Natural killer cell (primary cell): ENCODE measurements around the gene PER1. TPM values are rescaled to one million over a fixed set of nuclear protein-coding genes. Genes with fewer than 3 reads are reported as not detected.

ENCODE experiments used
- ATAC-seq, 3 donors: fragments of 150-1000 bp in 2 of 3; fragments of 200-7000 bp in 1 of 3; cut with Tn5 transposase; 1 replicate in 1 of 3; 2 replicates in 2 of 3; pipeline ENCODE4 v1.10.0; 2021; ENCODE audit warnings: mild to moderate bottlenecking in 2 of 3, moderate library complexity in 2 of 3
- DNase-seq, 2 donors: peaks; one replicate each; pipeline versions ENCODE4 v3.0.0 to v3.0.0-alpha.2; 2013 to 2021; ENCODE audit warnings: mixed read lengths in 1 of 2
- H3K27ac ChIP-seq: one replicate; pipeline ENCODE4 v1.5.1; 2013; ENCODE audit warnings: mild to moderate bottlenecking, low read length
- H3K27me3 ChIP-seq: one replicate; pipeline ENCODE4 v1.6.1; 2013; ENCODE audit warnings: low read length; ENCODE audit not compliant: control insufficient read depth, insufficient read depth
- H3K36me3 ChIP-seq: one replicate; pipeline ENCODE4 v1.6.1; 2013; ENCODE audit warnings: low read length; ENCODE audit not compliant: control insufficient read depth, insufficient read depth
- H3K4me1 ChIP-seq: one replicate; pipeline ENCODE4 v1.6.1; 2013; ENCODE audit warnings: low read length; ENCODE audit not compliant: control insufficient read depth, insufficient read depth
- H3K4me3 ChIP-seq: one replicate; pipeline ENCODE4 v1.5.1; 2013; ENCODE audit warnings: low read length
- H3K9me3 ChIP-seq: one replicate; pipeline ENCODE4 v1.6.1; 2013; ENCODE audit warnings: low read length; ENCODE audit not compliant: control insufficient read depth, insufficient read depth
- H3K27ac Mint-ChIP-seq, 2 donors: one replicate each; pipeline ENCODE4 v1.8.0; 2022; ENCODE audit warnings: mild to moderate bottlenecking in 2 of 2, mixed read lengths in 2 of 2, moderate library complexity in 1 of 2
- H3K27me3 Mint-ChIP-seq, 2 donors: one replicate each; pipeline ENCODE4 v1.8.0; 2022; ENCODE audit warnings: low read depth in 2 of 2, mixed read lengths in 2 of 2
- H3K36me3 Mint-ChIP-seq: one replicate; pipeline ENCODE4 v1.8.0; 2022; ENCODE audit warnings: mixed read lengths
- H3K4me1 Mint-ChIP-seq, 2 donors: one replicate each; pipeline ENCODE4 v1.8.0; 2022; ENCODE audit warnings: mixed read lengths in 2 of 2
- H3K4me3 Mint-ChIP-seq: one replicate; pipeline ENCODE4 v1.8.0; 2022; ENCODE audit warnings: mild to moderate bottlenecking, moderate library complexity, mixed read lengths
- H3K9me3 Mint-ChIP-seq, 2 donors: one replicate each; pipeline ENCODE4 v1.8.0; 2022; ENCODE audit warnings: mixed read lengths in 2 of 2
- WGBS: methylation state at CpG from one replicate; pipeline ENCODE4 v1.1.7; 2013; ENCODE audit warnings: missing lambda C conversion rate; ENCODE audit not compliant: insufficient coverage; 5-methylcytosine and 5-hydroxymethylcytosine counted together
- intact Hi-C: fragments of 100-400 bp; cut with micrococcal nuclease; formaldehyde crosslinking; loops from one replicate; pipeline ENCODE4 v1.14.2; 2022
- total RNA-seq, 4 donors: library from RNA; stranded (reverse); fragments of 120-200 nt in 1 of 4; gene quantifications; one replicate each; pipeline versions ENCODE4 v1.2.3 to v1.2.4, GENCODE V29; 2013 to 2022
- TF ChIP-seq, protein P1 (sequence below): fragments of 200-600 bp; IDR thresholded peaks from one replicate; pipeline ENCODE4 v1.8.0; 2022; ENCODE audit warnings: antibody characterized with exemption

Gene PER1
- total RNA-seq, 3 donors from 2014 or later (not counting 1 experiment from before 2014, with no cell fraction given): 636 to 1,422 (median 923) TPM

DNA sequence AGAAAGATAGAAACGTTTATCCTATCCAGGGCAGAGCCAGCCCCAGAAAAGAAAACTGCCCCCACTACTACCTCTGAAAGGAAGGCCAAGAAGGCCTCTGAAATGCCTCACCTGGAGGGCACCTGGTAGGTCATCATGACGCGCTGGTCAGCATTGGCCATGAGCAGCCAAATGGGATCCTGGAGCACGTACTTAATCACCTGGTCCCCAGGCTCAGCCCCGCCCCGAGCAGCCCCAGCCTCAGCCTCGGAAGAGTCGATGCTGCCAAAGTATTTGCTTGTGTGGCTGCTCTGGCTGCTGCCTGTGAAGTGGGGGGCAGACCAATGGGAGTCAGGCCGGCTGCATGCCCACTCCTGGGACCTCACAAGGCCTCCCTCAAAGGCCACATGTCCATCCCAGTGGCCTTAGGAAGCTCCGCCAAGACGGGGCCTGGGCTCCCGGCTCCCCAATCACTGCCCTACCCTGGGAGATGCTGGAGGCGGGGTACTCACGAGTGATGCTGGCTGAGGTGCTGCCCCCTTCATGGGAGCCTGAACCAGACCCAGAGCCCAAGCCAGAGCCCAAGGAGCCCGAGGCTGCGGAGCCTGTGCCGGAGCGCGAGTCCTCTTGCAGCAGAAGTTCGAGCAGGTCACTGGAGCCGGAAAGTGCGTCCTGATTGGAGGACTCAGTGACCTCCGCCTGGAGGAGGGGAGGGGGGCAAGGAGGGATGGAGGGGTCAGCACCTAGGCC is 9.9 kb downstream of the PER1 start:
- intact Hi-C loops: no loop called here
- Mint-ChIP-seq H3K27me3 (no peaks in the 10 kb centered on the region), H3K9me3 (no peaks in the 10 kb centered on the region), H3K4me3 (peak overlapping the region; percentile 74), H3K4me1 (peaks cover 0 to 20% of the 10 kb centered on the region in 2 donors), H3K36me3 (no peaks in the 10 kb centered on the region), H3K27ac (no peak overlapping the region)
- no peaks in the 10 kb centered on the region for H3K27me3 ChIP-seq
- H3K9me3 ChIP-seq: no peaks in the 10 kb centered on the region
- no peak overlapping the region for H3K4me3 ChIP-seq
- no peak overlapping the region for H3K27ac ChIP-seq
- peak in 1 of 2 donors; percentile 31 for DNase-seq
- H3K36me3 ChIP-seq: peaks cover 54% of the 10 kb centered on the region
- 97% methylated on average over 23 of the region's 23 CpGs for WGBS
- no peak for ATAC-seq
- peaks cover 28% of the 10 kb centered on the region for H3K4me1 ChIP-seq
- TF ChIP-seq, protein P1, sequence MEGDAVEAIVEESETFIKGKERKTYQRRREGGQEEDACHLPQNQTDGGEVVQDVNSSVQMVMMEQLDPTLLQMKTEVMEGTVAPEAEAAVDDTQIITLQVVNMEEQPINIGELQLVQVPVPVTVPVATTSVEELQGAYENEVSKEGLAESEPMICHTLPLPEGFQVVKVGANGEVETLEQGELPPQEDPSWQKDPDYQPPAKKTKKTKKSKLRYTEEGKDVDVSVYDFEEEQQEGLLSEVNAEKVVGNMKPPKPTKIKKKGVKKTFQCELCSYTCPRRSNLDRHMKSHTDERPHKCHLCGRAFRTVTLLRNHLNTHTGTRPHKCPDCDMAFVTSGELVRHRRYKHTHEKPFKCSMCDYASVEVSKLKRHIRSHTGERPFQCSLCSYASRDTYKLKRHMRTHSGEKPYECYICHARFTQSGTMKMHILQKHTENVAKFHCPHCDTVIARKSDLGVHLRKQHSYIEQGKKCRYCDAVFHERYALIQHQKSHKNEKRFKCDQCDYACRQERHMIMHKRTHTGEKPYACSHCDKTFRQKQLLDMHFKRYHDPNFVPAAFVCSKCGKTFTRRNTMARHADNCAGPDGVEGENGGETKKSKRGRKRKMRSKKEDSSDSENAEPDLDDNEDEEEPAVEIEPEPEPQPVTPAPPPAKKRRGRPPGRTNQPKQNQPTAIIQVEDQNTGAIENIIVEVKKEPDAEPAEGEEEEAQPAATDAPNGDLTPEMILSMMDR: no peak

DNA sequence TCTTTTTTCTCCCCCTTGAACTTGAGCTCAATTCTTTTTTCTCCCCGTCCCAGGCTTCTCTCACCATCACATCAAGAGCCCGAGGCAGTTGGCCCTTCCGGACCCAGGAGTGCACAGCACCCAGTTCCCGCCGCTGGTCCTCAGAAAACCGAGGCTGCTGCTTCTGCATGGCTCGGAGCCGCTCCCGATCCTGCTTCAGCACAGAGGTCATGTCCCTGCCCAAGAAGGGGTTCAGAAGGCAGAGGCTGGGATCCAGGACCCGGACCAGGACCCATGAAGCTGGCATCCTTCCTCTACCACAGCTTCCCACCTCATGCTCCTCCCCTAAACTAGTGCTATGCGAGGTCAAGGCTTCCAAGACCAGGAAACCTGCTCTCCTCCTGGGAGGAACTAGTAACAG is 10.5 kb downstream of the PER1 start:
- no peaks in the 10 kb centered on the region for H3K27me3 ChIP-seq
- H3K27ac Mint-ChIP-seq: no peak overlapping the region
- ATAC-seq: no peak
- WGBS: 94% methylated on average over 11 of the region's 11 CpGs
- H3K36me3 ChIP-seq: peaks cover 48% of the 10 kb centered on the region
- H3K4me3 ChIP-seq: no peak overlapping the region
- no peaks in the 10 kb centered on the region for H3K36me3 Mint-ChIP-seq
- peaks cover 0 to 16% of the 10 kb centered on the region in 2 donors for H3K4me1 Mint-ChIP-seq
- peaks cover 28% of the 10 kb centered on the region for H3K4me1 ChIP-seq
- TF ChIP-seq, protein P1: no peak
- H3K4me3 Mint-ChIP-seq: peak overlapping the region; percentile 74
- H3K9me3 ChIP-seq: no peaks in the 10 kb centered on the region
- no peak overlapping the region for H3K27ac ChIP-seq
- no peaks in the 10 kb centered on the region for H3K9me3 Mint-ChIP-seq
- H3K27me3 Mint-ChIP-seq: no peaks in the 10 kb centered on the region
- intact Hi-C loops: no loop called here
- DNase-seq: peak in 1 of 2 donors; percentile 24

DNA sequence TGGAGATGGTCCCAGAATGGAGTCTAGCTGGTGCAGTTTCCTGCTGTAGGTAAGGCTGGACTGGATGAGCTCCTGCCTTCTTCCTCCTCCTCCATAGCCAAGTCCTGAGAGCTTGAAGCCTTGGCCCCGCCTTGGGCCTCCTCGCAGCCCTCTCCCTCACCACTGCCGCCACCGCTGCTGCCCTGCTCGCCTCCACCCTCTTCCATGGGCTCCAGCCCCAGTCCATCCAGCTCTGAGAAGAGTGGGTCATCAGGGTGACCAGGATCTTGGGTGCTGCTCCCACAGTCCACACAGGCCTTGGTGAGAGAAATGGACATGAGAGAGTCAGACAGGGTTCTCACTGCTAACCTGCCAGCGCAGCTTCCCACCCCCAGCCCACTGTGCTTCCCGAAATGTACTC is 11.2 kb downstream of the PER1 start:
- Mint-ChIP-seq H3K27ac (no peak overlapping the region), H3K36me3 (no peaks in the 10 kb centered on the region), H3K4me1 (peaks cover 0 to 9% of the 10 kb centered on the region in 2 donors), H3K27me3 (no peaks in the 10 kb centered on the region), H3K9me3 (no peaks in the 10 kb centered on the region), H3K4me3 (peak overlapping the region; percentile 74)
- Histone ChIP-seq H3K4me1 (peaks cover 28% of the 10 kb centered on the region), H3K36me3 (peaks cover 41% of the 10 kb centered on the region), H3K27me3 (no peaks in the 10 kb centered on the region), H3K4me3 (no peak overlapping the region), H3K9me3 (no peaks in the 10 kb centered on the region), H3K27ac (no peak overlapping the region)
- TF ChIP-seq, protein P1: no peak
- DNase-seq (peak; percentile 20 to 28), ATAC-seq (no peak)
- WGBS: 97% methylated on average over 7 of the region's 7 CpGs
- intact Hi-C loops: no loop called here
